K562 (cell line): ENCODE data around the gene GTSE1. TPM values are rescaled to one million over a fixed set of nuclear protein-coding genes. Genes with fewer than 3 reads are reported as not detected.

Experiments
- ATAC-seq: fragments of 200-7000 bp; cut with Tn5 transposase; 3 replicates; pipeline ENCODE4 v1.9.1; 2020; ENCODE audit warnings: moderate library complexity
- BruUV-seq: library from RNA; stranded (reverse); fragments of 400-500 nt; replicated peaks from 2 replicates; lab custom pipeline; 2021; lab: Mats Ljungman, UMichigan
- CTCF ChIA-PET: fragments of 300-600 bp; formaldehyde crosslinking; extraction: SDS; loops from one replicate; lab custom pipeline; 2021; ENCODE audit warnings: low intra/inter-chr PET ratio; lab: Yijun Ruan, JAX
- POLR2A ChIA-PET: fragments of 300-600, 350-650 bp; sonication (Branson Sonifier 250); formaldehyde crosslinking; extraction: SDS; loops from one replicate; lab custom pipeline; 2021; ENCODE audit warnings: antibody characterized with exemption, inconsistent platforms; lab: Yijun Ruan, JAX
- DNase-seq, 4 experiments: peaks; one replicate each; pipeline versions ENCODE4 v3.0.0 to v3.0.0-alpha.2; 2011 to 2018; ENCODE audit warnings: low spot score in 3 of 4, mixed read lengths in 3 of 4; ENCODE audit errors: extremely low read depth in 1 of 4
- FAIRE-seq: peaks from 2 replicates; lab custom pipeline; 2011; peaks lifted over from hg19 to GRCh38; lab: Jason Lieb, UNC
- H2AFZ ChIP-seq: 2 replicates; pipeline ENCODE4 v1.6.0; 2011; ENCODE audit warnings: low read depth, low read length, control low read depth, inconsistent platforms
- H3K27ac ChIP-seq: fragments of 200-600 bp; 3 replicates; pipeline ENCODE4 v1.8.0; 2011; ENCODE audit warnings: low read depth, mild to moderate bottlenecking, control low read depth, inconsistent platforms, low read length, moderate library complexity, mixed read lengths; ENCODE audit errors: extremely low read depth
- H3K27me3 ChIP-seq, 2 experiments: fragments of 300-600 bp in 1 of 2; 2 replicates in 1 of 2; 3 replicates in 1 of 2; pipeline versions ENCODE4 v1.6.0 to v1.8.0; 2011; ENCODE audit warnings: inconsistent platforms in 2 of 2, low read length in 2 of 2, mild to moderate bottlenecking in 1 of 2, mixed read lengths in 1 of 2, moderate library complexity in 1 of 2; ENCODE audit not compliant: control insufficient read depth in 2 of 2, insufficient read depth in 2 of 2
- H3K36me3 ChIP-seq: fragments of 300-600 bp; 3 replicates; pipeline ENCODE4 v1.8.0; 2011; ENCODE audit warnings: mild to moderate bottlenecking, low read length, inconsistent platforms; ENCODE audit not compliant: control insufficient read depth, insufficient read depth
- H3K4me1 ChIP-seq, 2 experiments: fragments of 200-600 bp in 1 of 2; replicated peaks in 1 of 2; 2 replicates in 1 of 2; 3 replicates in 1 of 2; pipeline versions ENCODE4 v1.5.1 to v1.8.0; 2011; ENCODE audit warnings: inconsistent platforms in 2 of 2, low read length in 2 of 2, mild to moderate bottlenecking in 1 of 2, mixed read lengths in 1 of 2, moderate library complexity in 1 of 2; ENCODE audit not compliant: control insufficient read depth in 2 of 2, insufficient read depth in 2 of 2
- H3K4me2 ChIP-seq: 2 replicates; pipeline ENCODE4 v1.6.1; 2011; ENCODE audit warnings: low read length, control low read depth, inconsistent platforms, mixed read lengths; ENCODE audit not compliant: insufficient read depth
- H3K4me3 ChIP-seq: fragments of 200-600 bp; sonication (generic), shearing (Covaris generic); 2 replicates; pipeline ENCODE4 v1.5.1; 2016; ENCODE audit warnings: control low read depth, inconsistent platforms
- H3K79me2 ChIP-seq: fragments of 200-600 bp; 3 replicates; pipeline ENCODE4 v1.8.0; 2011; ENCODE audit warnings: low read length, inconsistent platforms; ENCODE audit not compliant: control insufficient read depth, insufficient read depth
- H3K9ac ChIP-seq, 2 experiments: 2 replicates each; pipeline versions ENCODE4 v1.6.0 to v1.6.1; 2011; ENCODE audit warnings: low read depth in 2 of 2, low read length in 2 of 2, control low read depth in 1 of 2, inconsistent platforms in 1 of 2, mild to moderate bottlenecking in 1 of 2, mixed read lengths in 1 of 2; ENCODE audit not compliant: insufficient read depth in 1 of 2
- H3K9me1 ChIP-seq: one replicate; pipeline ENCODE4 v1.6.0; 2011; ENCODE audit warnings: inconsistent platforms, mild to moderate bottlenecking, low read length, moderate library complexity; ENCODE audit not compliant: control insufficient read depth, insufficient read depth
- H3K9me3 ChIP-seq: replicated peaks from 2 replicates; pipeline ENCODE4 v1.5.1; 2011; ENCODE audit warnings: low read depth, low read length, inconsistent platforms; ENCODE audit not compliant: control insufficient read depth, insufficient read depth
- H4K20me1 ChIP-seq: replicated peaks from 2 replicates; pipeline ENCODE4 v1.6.1; 2011; ENCODE audit warnings: low read length, inconsistent platforms, mixed read lengths; ENCODE audit not compliant: control insufficient read depth, insufficient read depth
- RBFOX2 ChIP-seq: fragments of 200-400 bp; formaldehyde crosslinking; IDR thresholded peaks from 2 replicates; pipeline ENCODE4 v1.6.1; 2017; ENCODE audit warnings: low read depth, mild to moderate bottlenecking, low read length, moderate library complexity
- SPI1 ChIP-seq: IDR thresholded peaks from 2 replicates; pipeline ENCODE4 v1.6.1; 2011; ENCODE audit warnings: low read depth, low read length, control low read depth, borderline replicate concordance
- TRIM24 ChIP-seq, 2 experiments: fragments of 450-650 bp; IDR thresholded peaks; 2 replicates each; pipeline ENCODE4 v1.6.1; 2016
- ZNF77 ChIP-seq: fragments of 250-450 bp; sonication (Bioruptor Pico); IDR thresholded peaks from 2 replicates; pipeline ENCODE4 v1.5.0; 2020
- WGBS: fragments of 100-300 bp; shearing (Covaris generic); methylation state at CpG from one replicate; pipeline ENCODE4 v1.1.6; 2016; ENCODE audit warnings: low coverage, mixed read lengths; ENCODE audit not compliant: insufficient coverage; ENCODE audit errors: missing lambda C conversion rate; 5-methylcytosine and 5-hydroxymethylcytosine counted together
- in situ Hi-C: fragments of 300-500 bp; cut with MboI; formaldehyde crosslinking; loops from 4 replicates; pipeline ENCODE4 v1.15.0; 2018; ENCODE audit warnings: inconsistent platforms, mixed read lengths
- intact Hi-C: fragments of 100-400 bp; cut with micrococcal nuclease; formaldehyde crosslinking; loops from 2 replicates; pipeline ENCODE4 v1.14.2; 2022
- polyA plus RNA-seq, 8 experiments: library from polyadenylated mRNA; depleted of rRNA in 4 of 8; stranded (reverse) in 5 of 8; unstranded in 3 of 8; fragments of >200 nt; fragmentation: Nextera tagmentation in 2 of 8; fragmentation: Illumina TruSeq in 1 of 8; extraction: Ambion mirVana in 2 of 8; extraction: Trizol in 1 of 8; gene quantifications; 2 replicates each; pipeline versions ENCODE4 v1.2.1 to v1.2.3, GENCODE V29; 2011 to 2014; ENCODE audit warnings: inconsistent platforms in 1 of 8, missing spikeins in 1 of 8
- total RNA-seq, 7 experiments: library from RNA; depleted of rRNA in 6 of 7; stranded (reverse); fragments of >200 nt in 6 of 7; fragmentation: Illumina TruSeq in 2 of 7; extraction: Trizol in 2 of 7; gene quantifications; 2 replicates each; pipeline versions ENCODE4 v1.2.1 to v1.2.3, GENCODE V29; 2011 to 2021; ENCODE audit warnings: low replicate concordance in 1 of 7

Gene GTSE1
- total and polyA plus RNA-seq, 9 of the 15 experiments (the other 6 are each of a cell fraction or from before 2014, with no cell fraction given): 2.5 to 22.5 (median 12.9) TPM

DNA sequence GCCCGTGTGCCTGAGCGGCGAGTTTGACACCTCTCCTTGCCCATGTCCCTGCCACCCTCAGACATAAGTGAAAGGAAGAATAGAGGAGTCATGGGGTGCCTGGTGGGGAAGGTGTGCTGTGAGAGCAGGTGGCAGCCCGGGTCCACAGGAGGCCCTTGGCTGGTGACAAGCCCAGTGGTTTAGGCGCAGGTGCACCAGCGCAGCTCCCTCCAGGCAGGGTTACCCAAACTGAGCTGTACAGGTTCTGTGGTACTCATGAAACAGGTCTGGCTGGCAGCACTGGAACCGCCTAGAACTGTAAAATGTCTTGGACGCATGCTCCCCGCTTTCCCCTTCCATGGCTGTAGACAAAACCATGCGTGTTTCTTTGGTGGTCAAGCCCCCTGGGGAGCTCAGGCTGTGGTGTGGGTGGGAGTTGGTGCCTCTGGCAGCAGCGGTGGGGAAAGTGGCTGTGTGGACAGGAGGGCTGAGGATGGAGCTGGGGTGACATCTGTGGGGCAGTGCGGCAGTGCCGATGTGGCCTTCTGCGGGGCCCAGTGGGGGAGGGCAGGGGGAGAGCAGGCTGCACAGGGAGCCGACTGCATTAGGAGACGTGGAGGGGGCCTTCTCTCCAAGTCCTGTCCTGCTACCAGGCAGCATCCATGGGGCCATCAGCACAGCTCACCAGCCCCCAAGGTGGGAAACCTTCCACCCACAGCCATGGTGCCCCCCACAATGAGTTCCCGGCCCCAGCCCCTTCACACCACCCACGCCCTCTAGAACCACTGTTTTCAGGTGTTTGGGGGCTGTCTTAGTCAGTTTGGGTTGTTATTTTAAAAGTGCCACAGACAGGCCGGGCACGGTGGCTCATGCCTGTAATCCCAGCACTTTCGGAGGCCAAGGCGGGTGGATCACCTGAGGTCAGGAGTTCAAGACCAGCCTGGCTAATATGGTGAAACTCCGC, 5.6 kb upstream of the GTSE1 start:
- no peak overlapping the region for H3K4me2 ChIP-seq
- in situ Hi-C loops: no loop called here
- H3K9me3 ChIP-seq: no peaks in the 10 kb centered on the region
- H4K20me1 ChIP-seq: no peaks in the 10 kb centered on the region
- H3K9ac ChIP-seq: 0 out of 4 replicates have a peak overlapping the region, but pooled peaks of 1 of the 2 experiments have one; percentile 17
- no peak overlapping the region for H3K4me3 ChIP-seq
- 87% methylated on average over 9 of the region's 23 CpGs for WGBS
- CTCF ChIA-PET: no interaction called here
- H3K79me2 ChIP-seq: no peaks in the 10 kb centered on the region
- H3K27ac ChIP-seq: no peak overlapping the region
- peaks cover 0 to 27% of the 10 kb centered on the region in 2 experiments; a peak in 3 of 5 replicates for H3K4me1 ChIP-seq
- BruUV-seq: no TSS peak
- no peak overlapping the region for H2AFZ ChIP-seq
- FAIRE-seq (no peak), DNase-seq (no peak), ATAC-seq (no peak)
- intact Hi-C loops: no loop called here
- no peaks in the 10 kb centered on the region for H3K9me1 ChIP-seq
- POLR2A ChIA-PET: interaction anchor here (0.6 to 1.0 kb wide), 6 partner anchors 17 to 414 kb away, joined by 3 to 5 read pairs (median 3); no protein-coding TSS in a partner anchor
- TF ChIP-seq ZNF77 (CRISPR knock-in tag) (no peak), RBFOX2 (0 out of 2 replicates have a peak, but pooled peaks have one; percentile 6), SPI1 (no peak), TRIM24 (IDR thresholded peaks at IDR 0.05) (no peak)
- H3K27me3 ChIP-seq: no peaks in the 10 kb centered on the region
- peaks cover 18% of the 10 kb centered on the region; the same call in 2 of the 3 replicates for H3K36me3 ChIP-seq
